ENCODE measurements around the gene MICALL2. TPM values are rescaled to one million over a fixed set of nuclear protein-coding genes. Genes with fewer than 3 reads are reported as not detected.

The MICALL2 gene
- total and polyA plus RNA-seq, 3 donors from 2014 or later, result 13.4 to 39.4 (median 29.4) TPM

- H3K27me3 ChIP-seq, result no peaks in the 10 kb centered on the region
- DNase-seq, result no peak
- H3K4me3 ChIP-seq, result no peak overlapping the region
- H3K27ac ChIP-seq, result no peak overlapping the region
- TF ChIP-seq POLR2A (IDR thresholded peaks at IDR 0.05), result no peak
- WGBS, 2 donors, result 84 to 88% methylated on average over 24 to 41 of the region's 43 CpGs
- no peaks in the 10 kb centered on the region for H3K4me1 ChIP-seq
- intact Hi-C loops (cut with DNase I; ENCODE audit: low total_unique reads), result no loop called here
- H3K36me3 ChIP-seq (ENCODE audit: low read depth, missing control alignments), result no peaks in the 10 kb centered on the region
- H3K9me3 ChIP-seq, result no peaks in the 10 kb centered on the region
These were observed 22.0 kb downstream of the MICALL2 start for GRCh38 chr7:1437155-1437880.

DNA sequence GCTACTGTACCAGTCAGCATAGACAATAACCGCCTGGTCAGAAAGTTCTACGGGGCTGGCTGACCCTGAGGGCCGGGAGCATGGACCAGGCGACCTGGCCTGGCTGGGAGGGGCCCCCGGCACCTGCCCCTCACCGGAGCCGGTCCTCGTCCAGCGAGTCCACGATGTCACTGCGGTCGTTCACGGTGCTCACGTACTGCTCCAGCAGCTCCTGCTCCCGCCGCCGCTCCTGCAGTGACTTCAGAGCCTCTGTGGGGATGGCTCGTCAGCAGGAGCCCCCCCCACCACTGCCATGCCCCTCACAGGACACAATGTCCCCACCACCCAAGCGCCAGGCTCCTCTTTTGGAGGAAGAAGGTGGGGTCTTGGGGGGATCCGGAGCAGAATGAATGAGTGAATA is 22.7 kb downstream of the MICALL2 start:
- no peak for TF ChIP-seq POLR2A (IDR thresholded peaks at IDR 0.05)
- TF ChIP-seq, protein P1, sequence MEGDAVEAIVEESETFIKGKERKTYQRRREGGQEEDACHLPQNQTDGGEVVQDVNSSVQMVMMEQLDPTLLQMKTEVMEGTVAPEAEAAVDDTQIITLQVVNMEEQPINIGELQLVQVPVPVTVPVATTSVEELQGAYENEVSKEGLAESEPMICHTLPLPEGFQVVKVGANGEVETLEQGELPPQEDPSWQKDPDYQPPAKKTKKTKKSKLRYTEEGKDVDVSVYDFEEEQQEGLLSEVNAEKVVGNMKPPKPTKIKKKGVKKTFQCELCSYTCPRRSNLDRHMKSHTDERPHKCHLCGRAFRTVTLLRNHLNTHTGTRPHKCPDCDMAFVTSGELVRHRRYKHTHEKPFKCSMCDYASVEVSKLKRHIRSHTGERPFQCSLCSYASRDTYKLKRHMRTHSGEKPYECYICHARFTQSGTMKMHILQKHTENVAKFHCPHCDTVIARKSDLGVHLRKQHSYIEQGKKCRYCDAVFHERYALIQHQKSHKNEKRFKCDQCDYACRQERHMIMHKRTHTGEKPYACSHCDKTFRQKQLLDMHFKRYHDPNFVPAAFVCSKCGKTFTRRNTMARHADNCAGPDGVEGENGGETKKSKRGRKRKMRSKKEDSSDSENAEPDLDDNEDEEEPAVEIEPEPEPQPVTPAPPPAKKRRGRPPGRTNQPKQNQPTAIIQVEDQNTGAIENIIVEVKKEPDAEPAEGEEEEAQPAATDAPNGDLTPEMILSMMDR (IDR thresholded peaks at IDR 0.05), result no peak
- intact Hi-C loops (cut with DNase I; ENCODE audit: low total_unique reads), result no loop called here
- H3K4me1 ChIP-seq, result no peaks in the 10 kb centered on the region
- no peaks in the 10 kb centered on the region for H3K36me3 ChIP-seq (ENCODE audit: low read depth, missing control alignments)
- 91 to 96% methylated on average over 3 to 20 of the region's 20 CpGs for WGBS, 2 donors
- no peaks in the 10 kb centered on the region for H3K9me3 ChIP-seq
- H3K27ac ChIP-seq, result no peak overlapping the region
- H3K27me3 ChIP-seq, result no peaks in the 10 kb centered on the region
- H3K4me3 ChIP-seq, result no peak overlapping the region
- no peak for DNase-seq

GRCh38 chr7:1434891-1435670 is 24.2 kb downstream of the MICALL2 start:
- DNase-seq, result no peak
- Histone ChIP-seq H3K36me3 (ENCODE audit: low read depth, missing control alignments) (no peaks in the 10 kb centered on the region), H3K4me1 (no peaks in the 10 kb centered on the region), H3K27me3 (no peaks in the 10 kb centered on the region), H3K4me3 (no peak overlapping the region), H3K9me3 (no peaks in the 10 kb centered on the region), H3K27ac (no peak overlapping the region)
- no peak for TF ChIP-seq POLR2A (IDR thresholded peaks at IDR 0.05)
- TF ChIP-seq, protein P1 (IDR thresholded peaks at IDR 0.05), result no peak
- intact Hi-C loops (cut with DNase I; ENCODE audit: low total_unique reads), result no loop called here
- WGBS, 2 donors, result 93 to 97% methylated on average over 7 to 22 of the region's 22 CpGs

GRCh38 chr7:1434165-1434718 is 25.0 kb downstream of the MICALL2 start:
- Histone ChIP-seq H3K4me1 (no peaks in the 10 kb centered on the region), H3K36me3 (ENCODE audit: low read depth, missing control alignments) (no peaks in the 10 kb centered on the region), H3K9me3 (no peaks in the 10 kb centered on the region), H3K27ac (no peak overlapping the region), H3K4me3 (no peak overlapping the region), H3K27me3 (no peaks in the 10 kb centered on the region)
- TF ChIP-seq, protein P1 (IDR thresholded peaks at IDR 0.05), result no peak
- no peak for TF ChIP-seq POLR2A (IDR thresholded peaks at IDR 0.05)
- WGBS, 2 donors, result 97% methylated on average over 32 of the region's 35 CpGs; no CpG with 5 or more reads in 1 of the 2 donors
- intact Hi-C loops (cut with DNase I; ENCODE audit: low total_unique reads), result no loop called here
- DNase-seq, result no peak

Data from testis (tissue), 3 donors.